NCI-H1048 (cell line): ENCODE measurements around the gene NAA38.
"Not testable (repeated sequence)": the region's sequence is repeated elsewhere in the genome, so short reads cannot be mapped to it uniquely, and the experiment has no call there.

ENCODE experiments used
- DNase-seq: peaks from one replicate; lab custom pipeline; 2025; lab: John Stamatoyannopoulos, UW

Gene NAA38

GRCh38 chr17:7824021-7824924, 33.1 kb downstream of the NAA38 start:
- no peak for DNase-seq

GRCh38 chr17:7823581-7824001, 33.8 kb downstream of the NAA38 start:
- no peak for DNase-seq

GRCh38 chr17:7822126-7822525, 35.2 kb downstream of the NAA38 start:
- DNase-seq, result no peak

- DNase-seq, result no peak
Observed at GRCh38 chr17:7820231-7820630, 37.1 kb downstream of the NAA38 start.

GRCh38 chr17:7818746-7819645, 38.4 kb downstream of the NAA38 start:
- no peak for DNase-seq

- DNase-seq, result no peak
Observed at GRCh38 chr17:7818026-7818425, 39.3 kb downstream of the NAA38 start.

- no peak for DNase-seq
Observed at GRCh38 chr17:7817643-7817964, 39.8 kb downstream of the NAA38 start.

- no peak for DNase-seq
Observed at GRCh38 chr17:7816926-7817642, 40.3 kb downstream of the NAA38 start.

- no peak for DNase-seq
Observed at GRCh38 chr17:7814969-7815368, 42.4 kb downstream of the NAA38 start.

GRCh38 chr17:7811251-7811650, 46.1 kb downstream of the NAA38 start:
- DNase-seq, result no peak

- not testable (repeated sequence) for DNase-seq
Observed at GRCh38 chr17:7809791-7810343, 47.5 kb downstream of the NAA38 start.

- no peak for DNase-seq
Observed at GRCh38 chr17:7809086-7809790, 48.1 kb downstream of the NAA38 start.

GRCh38 chr17:7807206-7807605, 50.2 kb downstream of the NAA38 start:
- DNase-seq, result no peak
